GM12801 (cell line): ENCODE results near the gene LRRC26.

Experiments
- CTCF ChIP-seq: IDR thresholded peaks from one replicate; pipeline ENCODE4 v1.5.1; 2011; ENCODE audit warnings: control low read depth; ENCODE audit not compliant: insufficient read length; ENCODE audit errors: extremely low read depth

Gene LRRC26

DNA sequence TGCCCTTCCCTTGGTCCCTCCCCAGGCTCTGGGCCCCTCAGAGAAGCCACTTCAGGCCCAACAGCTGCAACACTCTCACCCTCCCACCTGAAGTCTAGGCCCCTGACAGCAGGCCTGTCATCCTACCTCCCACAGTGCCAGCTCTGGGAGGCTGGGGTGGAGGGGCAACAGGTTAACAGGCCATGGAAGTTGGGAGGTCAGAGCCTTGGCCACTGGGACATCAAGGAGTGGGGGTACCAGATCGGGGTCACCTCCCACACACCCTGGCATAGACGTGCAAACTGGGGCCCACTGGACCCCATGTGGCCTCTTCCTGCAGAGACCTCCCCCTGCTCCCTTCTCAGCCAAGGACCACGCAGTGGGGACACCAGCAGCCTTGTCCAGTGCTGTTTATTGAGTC lies 21.4 kb upstream of the LRRC26 start:
- TF ChIP-seq CTCF, result no peak

DNA sequence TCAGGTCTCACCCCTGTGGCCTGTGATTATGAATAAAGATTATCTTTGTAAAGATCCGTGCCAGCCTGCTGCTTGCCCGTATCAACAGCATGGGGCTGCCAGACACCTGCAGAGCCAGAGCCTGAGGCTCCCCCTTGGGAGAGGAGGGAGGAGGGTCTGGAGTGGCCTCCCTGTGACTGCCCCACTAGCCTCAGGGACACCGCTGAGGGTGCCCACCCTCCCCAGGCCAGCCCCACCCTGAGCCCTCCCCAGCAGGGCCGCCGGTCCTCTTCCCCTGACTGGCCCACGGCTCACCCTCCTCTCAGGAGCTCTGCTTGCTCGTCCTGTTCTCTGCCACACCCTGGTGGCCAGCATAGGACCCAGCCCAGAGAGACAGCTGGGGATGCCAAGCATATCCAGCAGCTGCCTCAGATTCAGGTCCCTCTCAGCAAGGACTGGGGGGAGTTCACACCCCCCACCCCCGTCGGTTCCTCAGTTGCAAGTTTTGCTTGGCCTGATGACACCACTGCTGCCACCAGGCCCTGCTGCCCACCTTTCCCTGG lies 20.5 kb upstream of the LRRC26 start:
- TF ChIP-seq CTCF, result no peak

DNA sequence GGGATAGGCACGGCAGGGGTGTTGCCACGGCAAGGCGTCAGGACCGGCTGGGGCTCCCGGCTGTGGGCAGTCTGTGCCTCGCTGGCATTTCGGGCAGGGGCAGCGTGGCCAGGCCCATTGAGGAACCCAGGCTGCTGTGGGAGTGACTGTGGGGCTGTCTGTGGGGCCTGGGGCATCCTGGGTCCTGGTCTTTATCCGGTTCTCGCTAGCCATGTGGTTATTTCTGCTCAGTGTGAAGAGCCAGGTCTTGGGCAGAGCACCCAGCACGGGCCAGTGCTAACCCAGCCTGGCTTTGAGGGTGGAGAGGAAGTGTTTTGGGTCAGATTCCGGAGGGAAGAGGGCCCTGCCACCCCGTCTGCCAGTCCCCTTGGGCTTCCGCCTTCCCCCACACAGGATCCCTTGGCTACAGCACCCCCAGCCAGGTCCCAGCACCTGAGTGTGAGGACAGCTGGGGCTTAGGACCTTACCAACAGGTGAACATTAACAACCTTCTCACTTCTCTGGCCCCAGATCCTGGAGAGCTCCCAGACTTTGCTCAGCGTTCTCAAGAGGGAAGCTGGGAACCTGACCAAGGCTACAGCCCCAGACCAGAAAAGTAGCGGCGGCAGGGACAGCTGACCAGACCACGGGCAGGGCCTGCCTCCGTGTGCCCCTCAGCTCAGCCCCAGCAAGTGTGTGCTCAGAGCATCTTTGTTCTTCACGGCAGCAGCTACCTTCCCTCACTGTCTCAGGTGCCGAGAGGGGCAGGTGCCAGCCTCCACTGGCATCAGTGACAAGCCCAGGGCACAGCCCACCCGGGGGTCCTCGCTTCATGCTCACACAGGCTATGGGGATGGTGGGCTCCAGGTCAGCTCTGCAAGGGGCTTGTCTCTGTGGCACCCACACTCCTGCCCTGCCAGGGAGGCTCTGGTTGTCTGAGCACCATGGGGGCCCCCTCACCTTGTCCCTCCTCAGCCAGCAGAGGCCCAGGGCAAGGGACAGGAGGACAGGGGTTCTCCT lies 19.7 kb upstream of the LRRC26 start:
- TF ChIP-seq CTCF, result no peak

- no peak for TF ChIP-seq CTCF
These were observed 18.8 kb upstream of the LRRC26 start, which contains the start of the genes ANAPC2 and SSNA1 for GRCh38 chr9:137188490-137189296. ANAPC2 (minus strand) TSS chr9:137188560; CDS start chr9:137188532, 28 bp downstream. SSNA1 (plus strand) TSS chr9:137188676; CDS start chr9:137188727, 51 bp downstream.

- no peak for TF ChIP-seq CTCF
These were observed 18.2 kb upstream of the LRRC26 start for GRCh38 chr9:137188086-137188489.

DNA sequence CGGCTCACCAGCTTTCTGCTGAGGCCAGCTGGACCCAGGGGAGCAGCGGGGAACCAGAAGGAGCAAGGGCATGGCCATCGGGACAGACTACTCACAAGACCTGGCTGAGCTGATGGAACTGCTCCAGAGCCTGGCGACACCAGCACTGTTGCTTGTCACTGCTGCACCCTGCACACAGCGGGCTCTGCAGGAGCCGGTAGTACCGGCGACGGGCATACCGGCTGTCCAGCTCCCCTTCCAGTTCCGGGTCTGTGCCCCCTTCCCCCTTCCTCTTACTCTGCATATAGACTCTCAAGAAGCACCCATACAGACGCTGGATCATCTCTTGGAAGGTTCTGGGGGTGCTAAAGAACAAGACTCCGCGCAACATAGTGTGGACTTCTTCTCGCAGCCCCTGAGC lies 17.5 kb upstream of the LRRC26 start:
- TF ChIP-seq CTCF, result no peak

- TF ChIP-seq CTCF, result no peak
These were observed 16.5 kb upstream of the LRRC26 start for GRCh38 chr9:137186385-137186784.
